Lung (tissue), 12 donors: ENCODE results near the gene NT5DC3. TPM values are rescaled to one million over a fixed set of nuclear protein-coding genes. Genes with fewer than 3 reads are reported as not detected.

ENCODE experiments used
- ATAC-seq: fragments of 200-7000 bp; cut with Tn5 transposase; one replicate; pipeline ENCODE4 v1.9.1; 2020; ENCODE audit warnings: moderate number of reproducible peaks; ENCODE audit not compliant: insufficient read depth, low FRiP score
- DNase-seq, 3 donors: peaks; one replicate each; pipeline ENCODE4 v3.0.0-alpha.2; 2013 to 2017
- H3K27ac ChIP-seq, 2 donors: one replicate each; pipeline ENCODE4 v1.5.1; 2013; ENCODE audit warnings: mild to moderate bottlenecking in 2 of 2, moderate library complexity in 2 of 2, control low read depth in 1 of 2, inconsistent platforms in 1 of 2, low read depth in 1 of 2, low read length in 1 of 2
- H3K27me3 ChIP-seq, 3 donors: one replicate each; pipeline ENCODE4 v1.5.1; 2013; ENCODE audit warnings: low read length in 2 of 3; ENCODE audit not compliant: control insufficient read depth in 3 of 3, insufficient read depth in 3 of 3
- H3K36me3 ChIP-seq, 4 donors: one replicate each; pipeline ENCODE4 v1.5.1; 2013; ENCODE audit warnings: low read length in 4 of 4, mild to moderate bottlenecking in 1 of 4, moderate library complexity in 1 of 4; ENCODE audit not compliant: control insufficient read depth in 4 of 4, insufficient read depth in 4 of 4
- H3K4me1 ChIP-seq, 5 donors: one replicate each; pipeline ENCODE4 v1.5.1; 2013; ENCODE audit warnings: low read length in 5 of 5, mild to moderate bottlenecking in 2 of 5, moderate library complexity in 1 of 5; ENCODE audit not compliant: control insufficient read depth in 5 of 5, insufficient read depth in 5 of 5
- H3K4me3 ChIP-seq: one replicate; pipeline ENCODE4 v1.5.1; 2013; ENCODE audit warnings: mild to moderate bottlenecking, control low read depth, moderate library complexity
- H3K9ac ChIP-seq, 2 donors: one replicate each; pipeline ENCODE4 v1.5.1; 2013; ENCODE audit warnings: low read length in 2 of 2, control low read depth in 1 of 2; ENCODE audit not compliant: insufficient read depth in 1 of 2
- H3K9me3 ChIP-seq, 4 donors: one replicate each; pipeline ENCODE4 v1.5.1; 2013; ENCODE audit warnings: low read length in 3 of 4, mild to moderate bottlenecking in 1 of 4, moderate library complexity in 1 of 4; ENCODE audit not compliant: control insufficient read depth in 4 of 4, insufficient read depth in 3 of 4
- CTCF ChIP-seq: IDR thresholded peaks from 2 replicates; pipeline ENCODE4 v1.5.1; 2012; ENCODE audit warnings: mild to moderate bottlenecking; ENCODE audit errors: control extremely low read depth, extremely low read depth
- WGBS, 2 donors: extraction: QIAGEN DNeasy Blood & Tissue Kit; methylation state at CpG; one replicate each; pipeline ENCODE4 v1.1.7; 2013; 5-methylcytosine and 5-hydroxymethylcytosine counted together
- polyA plus RNA-seq, 2 donors: library from polyadenylated mRNA; stranded (reverse); fragments of 200-250 nt; gene quantifications; one replicate each; pipeline ENCODE4 v1.2.1, GENCODE V29; 2013
- total RNA-seq, 2 donors: library from RNA; depleted of rRNA in 1 of 2; stranded (reverse); fragments of >200 nt in 1 of 2; gene quantifications; one replicate each; pipeline ENCODE4 v1.2.1, GENCODE V29; 2014 to 2021
- donor health status: control.
- donor health status: control.
- donor health status: Bipolar disorder and iron deficiency.
- donor health status: healthy.
- donor health status: DM: yes; HTN: yes; CAD: no.

Gene NT5DC3
- total and polyA plus RNA-seq, 4 donors, result 0.93 to 12.3 (median 3.6) TPM

DNA sequence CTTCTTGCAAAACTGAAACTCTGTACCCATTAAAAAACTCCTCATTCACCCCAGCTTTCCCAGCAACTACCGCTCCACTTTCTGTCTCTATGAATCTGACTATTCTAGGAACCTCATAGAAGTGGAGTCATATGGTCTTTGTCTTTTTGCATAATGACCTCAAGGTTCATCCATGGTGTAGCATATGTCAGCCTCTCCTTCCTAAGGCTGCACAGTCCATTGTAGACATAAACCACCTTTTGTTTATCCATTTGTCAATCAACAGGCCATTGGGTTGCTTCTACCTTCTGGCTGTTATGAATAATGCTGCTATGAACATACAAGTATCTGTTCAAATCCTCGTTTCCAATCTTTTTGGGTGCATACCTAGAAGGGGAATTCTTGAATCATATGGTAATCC lies 21.1 kb downstream of the NT5DC3 start:
- ATAC-seq, result no peak

GRCh38 chr12:103819312-103819711 lies 21.7 kb downstream of the NT5DC3 start:
- no peak for TF ChIP-seq CTCF
- no peak for ATAC-seq
- no peak for DNase-seq
- Histone ChIP-seq H3K27ac (no peak overlapping the region), H3K4me3 (no peak overlapping the region), H3K36me3 (no peaks in the 10 kb centered on the region), H3K27me3 (no peaks in the 10 kb centered on the region), H3K9ac (no peak overlapping the region), H3K9me3 (peaks cover 0 to 6% (median 3%) of the 10 kb centered on the region in 4 donors), H3K4me1 (peaks cover 0 to 3% (median 0%) of the 10 kb centered on the region in 5 donors)
- 89 to 90% methylated on average over 2 of the region's 2 CpGs for WGBS, 2 donors

More for the DNA sequence above, 21.1 kb downstream of the NT5DC3 start:
- H3K9me3 ChIP-seq, result peaks cover 0 to 6% (median 3%) of the 10 kb centered on the region in 4 donors
- peaks cover 0 to 3% (median 0%) of the 10 kb centered on the region in 5 donors for H3K4me1 ChIP-seq
- no peak overlapping the region for H3K27ac ChIP-seq
- no peak overlapping the region for H3K4me3 ChIP-seq
- no peaks in the 10 kb centered on the region for H3K36me3 ChIP-seq
- 93 to 100% methylated on average over 2 of the region's 2 CpGs for WGBS, 2 donors
- TF ChIP-seq CTCF, result no peak
- DNase-seq, result no peak
- no peak overlapping the region for H3K9ac ChIP-seq
- no peaks in the 10 kb centered on the region for H3K27me3 ChIP-seq

DNA sequence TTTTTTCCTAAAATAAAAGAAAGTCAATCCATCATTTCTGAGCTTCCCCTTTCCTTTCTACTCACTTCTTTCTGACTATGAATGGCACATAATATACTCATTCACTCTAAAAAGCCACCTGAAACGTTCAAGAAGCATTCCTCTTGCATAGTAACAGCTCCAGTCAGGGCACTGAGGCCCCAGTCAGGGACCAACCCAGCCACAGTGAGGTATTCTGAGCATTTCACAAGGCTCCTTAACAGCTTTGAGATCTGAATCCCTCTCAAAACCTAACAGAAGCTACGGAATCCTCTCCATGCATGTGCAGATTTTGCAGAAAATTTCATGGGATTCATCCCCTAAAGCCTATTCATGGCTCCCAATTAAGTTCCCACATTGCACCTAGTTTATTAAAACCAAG lies 23.2 kb downstream of the NT5DC3 start:
- DNase-seq, result no peak
- no peak for TF ChIP-seq CTCF

GRCh38 chr12:103816663-103817062 lies 24.4 kb downstream of the NT5DC3 start:
- Histone ChIP-seq H3K27ac (no peak overlapping the region), H3K36me3 (no peaks in the 10 kb centered on the region), H3K27me3 (no peaks in the 10 kb centered on the region), H3K9me3 (peaks cover 0 to 6% (median 3%) of the 10 kb centered on the region in 4 donors), H3K4me1 (no peaks in the 10 kb centered on the region), H3K9ac (no peak overlapping the region), H3K4me3 (no peak overlapping the region)
- no peak for TF ChIP-seq CTCF
- no peak for DNase-seq
- 97 to 100% methylated on average over 1 of the region's 1 CpG for WGBS, 2 donors
- no peak for ATAC-seq

More for the DNA sequence above, 23.2 kb downstream of the NT5DC3 start:
- no peak for ATAC-seq
- Histone ChIP-seq H3K27ac (no peak overlapping the region), H3K4me3 (no peak overlapping the region), H3K9me3 (peaks cover 0 to 6% (median 3%) of the 10 kb centered on the region in 4 donors), H3K9ac (no peak overlapping the region), H3K4me1 (no peaks in the 10 kb centered on the region), H3K27me3 (no peaks in the 10 kb centered on the region), H3K36me3 (no peaks in the 10 kb centered on the region)
- WGBS, 2 donors, result 78 to 81% methylated on average over 2 of the region's 2 CpGs
